HT-29 (cell line): ENCODE results near the gene ARV1. TPM values are rescaled to one million over a fixed set of nuclear protein-coding genes. Genes with fewer than 3 reads are reported as not detected.
"Not testable (repeated sequence)": the region's sequence is repeated elsewhere in the genome, so short reads cannot be mapped to it uniquely, and the experiment has no call there.

ENCODE experiments used
- DNase-seq: peaks from one replicate; pipeline ENCODE4 v3.0.0-alpha.2; 2015; ENCODE audit warnings: low spot score
- total RNA-seq: library from RNA; depleted of rRNA; stranded (reverse); fragments of >200 nt; shearing (Covaris generic); gene quantifications from 2 replicates; pipeline ENCODE4 v1.2.3, GENCODE V29; 2014; rRNA removed

The ARV1 gene
- total RNA-seq, 1 experiment from 2014 or later = 6.3 TPM

DNA sequence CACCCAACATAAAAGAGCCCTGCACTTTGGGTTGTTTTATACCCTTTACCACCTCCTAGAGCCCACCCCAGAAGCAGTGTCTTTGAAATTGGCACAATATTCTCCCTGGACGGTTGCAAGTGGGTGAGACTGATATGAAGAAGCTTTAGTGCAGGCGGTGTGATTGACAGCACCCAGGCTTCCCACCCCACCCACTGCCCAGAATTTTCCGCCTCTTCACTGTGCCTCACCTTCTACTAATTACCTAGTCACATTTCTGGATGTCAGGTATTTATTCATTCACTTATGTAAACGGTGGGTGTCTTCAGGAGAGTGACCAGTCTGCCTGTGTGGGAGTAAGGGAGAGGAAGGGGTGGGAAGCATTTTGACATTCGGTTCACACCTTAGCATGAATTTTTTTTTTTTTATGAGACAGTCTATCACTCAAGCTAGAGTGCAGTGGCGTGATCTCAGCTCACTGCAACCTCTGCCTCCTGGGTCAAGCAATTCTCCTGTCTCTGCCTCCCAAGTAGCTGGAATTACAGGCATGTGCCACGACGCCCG is 62.9 kb downstream of the ARV1 start:
- DNase-seq = no peak

DNA sequence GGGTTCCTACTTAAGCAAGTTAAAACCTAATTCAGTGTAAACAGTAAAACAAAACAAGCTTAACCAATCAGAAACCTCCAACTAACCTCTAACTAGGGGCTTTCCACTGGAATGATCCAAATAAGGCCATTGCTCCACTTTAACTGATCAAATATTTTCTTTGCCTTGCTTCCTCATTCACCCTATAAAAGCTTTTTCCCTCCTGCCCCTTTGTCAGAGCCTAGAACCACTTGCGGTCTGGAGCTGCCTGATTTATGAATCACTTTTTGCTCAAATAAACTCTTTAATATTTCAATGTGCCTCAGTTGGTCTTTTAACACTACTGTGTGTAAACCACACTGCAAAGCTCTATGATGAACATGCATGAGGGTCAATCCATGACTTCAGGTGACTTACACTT is 65.7 kb downstream of the ARV1 start:
- DNase-seq = no peak

GRCh38 chr1:231045286-231045685 is 66.4 kb downstream of the ARV1 start:
- DNase-seq = peak; percentile 11

DNA sequence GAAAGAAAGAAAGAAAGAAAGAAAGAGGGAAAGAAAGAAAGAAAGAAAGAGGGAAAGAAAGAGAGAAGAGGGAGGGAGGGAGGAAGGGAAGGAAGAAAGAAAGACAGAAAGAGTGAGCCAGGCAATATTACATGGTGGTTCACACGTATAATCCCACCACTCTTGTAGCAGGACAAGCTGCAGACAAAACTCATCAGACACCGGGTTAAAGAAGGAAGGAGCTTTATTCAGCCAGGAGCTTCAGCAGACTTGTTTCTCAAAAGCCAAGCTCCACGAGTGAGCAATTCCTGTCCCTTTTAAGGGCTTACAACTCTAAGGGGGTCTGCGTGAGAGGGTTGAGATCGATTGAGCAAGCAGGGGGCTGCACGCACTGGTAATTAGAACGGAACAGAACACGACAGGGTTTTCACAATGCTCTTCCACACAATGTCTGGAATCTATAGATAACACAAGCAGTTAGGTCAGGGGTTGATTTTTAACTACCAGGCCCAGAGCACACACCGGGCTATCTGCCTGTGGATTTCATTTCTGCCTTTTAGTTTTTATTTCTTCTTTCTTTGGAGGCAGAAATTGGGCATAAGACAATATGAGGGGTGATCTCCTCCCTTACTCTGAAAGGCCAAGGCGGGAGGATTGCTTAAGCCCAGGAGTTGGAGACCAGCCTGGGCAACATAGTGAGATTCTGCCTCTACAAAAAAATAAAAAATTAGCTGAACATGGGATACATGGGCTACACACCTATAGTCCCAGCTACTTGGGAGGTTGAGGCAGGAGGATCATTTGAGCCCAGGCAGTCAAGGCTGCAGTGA is 67.2 kb downstream of the ARV1 start:
- not testable (repeated sequence) for DNase-seq

DNA sequence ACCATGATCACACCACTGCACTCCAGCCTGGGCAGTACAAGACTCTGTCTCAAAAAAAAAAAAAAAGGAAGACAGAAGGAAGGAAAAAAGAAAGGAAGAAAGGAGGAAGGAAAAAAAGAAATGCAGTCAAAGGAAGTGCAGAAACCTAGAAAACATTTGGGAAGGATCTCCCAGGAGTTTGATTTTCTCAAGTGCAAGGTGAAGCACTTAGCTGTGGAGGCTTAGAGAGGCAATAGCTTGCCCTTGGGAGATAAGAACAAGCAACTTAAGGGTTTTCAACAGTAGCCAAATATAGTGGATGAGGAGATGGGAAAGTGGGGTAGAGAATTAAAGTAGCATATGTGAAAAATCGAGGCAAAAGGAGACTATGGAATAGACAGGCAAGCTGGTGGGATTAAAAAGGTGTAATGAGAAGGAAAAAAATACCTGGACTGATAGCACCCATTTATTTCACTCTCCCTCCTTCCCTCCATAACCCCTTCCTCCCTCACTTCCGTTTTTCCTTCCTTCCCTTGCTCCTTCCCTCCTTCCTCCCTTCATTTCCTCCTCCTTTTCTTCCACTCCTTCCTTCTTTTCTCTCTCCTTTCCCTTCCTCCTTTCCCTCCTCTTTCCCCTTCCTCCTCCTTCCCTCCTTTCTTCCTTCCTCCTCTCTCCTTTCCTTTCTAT is 68.0 kb downstream of the ARV1 start:
- DNase-seq = no peak

DNA sequence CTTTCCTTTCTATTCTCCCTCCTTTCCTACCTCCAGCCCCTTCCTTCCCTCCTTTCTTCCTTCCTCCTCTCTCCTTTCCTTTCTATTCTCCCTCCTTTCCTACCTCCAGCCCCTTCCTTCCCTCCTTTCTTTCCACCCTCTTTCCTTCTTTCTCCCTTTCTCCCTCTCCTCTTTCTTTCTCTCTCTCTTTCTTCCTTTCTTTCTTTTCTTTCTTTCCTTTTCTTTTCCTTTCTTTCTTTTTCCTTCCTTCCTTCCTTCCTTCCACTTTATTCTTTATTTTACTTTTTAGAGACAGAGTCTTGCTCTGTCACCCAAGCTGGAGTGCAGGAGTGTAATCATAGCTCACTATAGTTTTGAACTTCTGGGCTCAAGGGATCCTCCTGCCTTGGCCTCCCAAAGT is 68.6 kb downstream of the ARV1 start:
- DNase-seq = not testable (repeated sequence)

- DNase-seq = not testable (repeated sequence)
Measured at GRCh38 chr1:231048419-231048818, 69.5 kb downstream of the ARV1 start.

DNA sequence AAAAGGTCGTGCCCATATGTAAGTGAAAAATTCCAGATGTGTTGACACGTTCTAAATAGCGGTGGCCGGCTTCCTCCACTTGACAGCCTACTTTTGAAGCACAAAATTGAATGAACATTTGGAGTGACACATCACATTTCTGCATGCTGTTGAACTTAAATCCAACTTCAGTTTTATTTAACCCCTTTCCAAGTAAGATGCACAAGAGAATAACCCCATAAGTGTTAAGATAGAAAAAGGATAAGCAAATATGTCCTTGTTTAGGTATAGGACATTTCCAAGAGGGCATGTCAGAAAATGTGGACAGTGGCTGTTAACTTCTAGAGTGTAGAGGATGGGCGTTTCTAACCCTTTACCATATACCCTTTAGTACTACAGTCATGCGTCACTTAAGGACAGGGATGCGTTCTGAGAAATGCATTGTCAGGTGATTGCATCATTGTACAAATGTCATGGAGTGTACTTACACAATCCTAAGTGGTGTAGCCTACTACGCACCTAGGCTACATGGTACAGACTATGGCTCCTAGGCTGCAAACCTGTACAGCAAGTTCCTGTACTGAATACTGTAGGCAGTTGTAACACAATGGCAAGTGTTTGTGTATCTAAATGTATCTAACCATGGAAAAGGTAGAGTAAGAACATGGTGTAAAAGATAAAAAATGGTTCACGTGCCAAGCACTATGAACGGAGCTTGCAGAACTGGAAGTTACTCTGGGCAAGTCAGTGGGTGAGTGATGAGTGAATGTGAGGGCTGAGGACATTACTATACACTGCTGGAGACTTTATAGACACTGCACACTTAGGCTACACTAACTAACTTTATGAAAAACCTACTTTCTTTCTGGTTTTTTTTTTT is 70.5 kb downstream of the ARV1 start:
- DNase-seq = no peak

Other genes starting within 250 kb of the ARV1 start
- 1.2 and 1.8 TPM in 2 replicates for gene CAPN9, start 231.7 kb upstream of the ARV1 start, total RNA-seq
- 29.7 and 35.0 TPM in 2 replicates for gene C1orf198, start 110.6 kb upstream of the ARV1 start, total RNA-seq
- gene TTC13, start 233 bp upstream of the ARV1 start, total RNA-seq = 15.0 and 23.7 TPM in 2 replicates
- 16.7 and 19.8 TPM in 2 replicates for gene FAM89A, start 61.2 kb downstream of the ARV1 start, total RNA-seq
- 0.03 and 0.05 TPM in 2 replicates for gene TRIM67, start 183.0 kb downstream of the ARV1 start, total RNA-seq